GM12892 (cell line): ENCODE data around the gene ZNF398.

Experiments
- POLR2A ChIP-seq: IDR thresholded peaks from 2 replicates; pipeline ENCODE4 v1.6.1; 2011; ENCODE audit warnings: low read depth, low read length, control low read depth
- TAF1 ChIP-seq: IDR thresholded peaks from 2 replicates; pipeline ENCODE4 v1.6.1; 2011; ENCODE audit warnings: low read depth, mild to moderate bottlenecking, control low read depth, low read length, borderline replicate concordance

DNA sequence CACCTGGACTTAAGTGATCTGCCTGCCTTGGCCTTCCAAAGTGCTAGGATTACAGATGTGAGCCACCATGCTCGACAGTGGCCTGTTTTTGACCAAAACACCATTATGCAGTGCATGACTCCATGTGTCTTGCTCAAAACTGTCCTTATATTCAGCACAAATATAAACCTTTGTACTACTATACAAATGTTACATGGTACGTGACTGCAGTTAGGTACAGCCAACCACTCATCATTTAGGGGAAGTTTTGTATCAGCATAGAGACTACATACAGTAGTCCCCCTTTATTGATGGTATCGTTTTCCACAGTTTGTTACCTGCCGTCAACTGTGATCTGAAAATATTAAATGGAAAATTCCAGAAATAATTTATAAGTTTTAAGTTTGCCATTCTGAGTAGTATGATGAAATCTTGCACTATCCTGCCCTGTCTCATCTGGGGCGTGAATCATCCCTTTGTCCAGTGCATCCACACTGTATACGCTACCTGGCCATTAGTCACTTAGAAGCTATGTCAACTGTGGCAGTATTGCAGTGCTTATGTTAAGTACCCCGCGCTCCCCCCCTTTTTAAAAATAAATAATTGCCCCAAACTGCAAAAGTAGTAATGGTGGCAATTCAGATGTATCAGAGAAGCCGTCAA is 24.8 kb downstream of the ZNF398 start:
- TF ChIP-seq TAF1, result no peak
- TF ChIP-seq POLR2A, result no peak
